ENCODE data around the gene LYRM1.

The LYRM1 gene

GRCh38 chr16:20871941-20872815 lies 28.4 kb upstream of the LYRM1 start:
- peak; percentile 39 for DNase-seq (ENCODE audit: low spot score)

- DNase-seq (ENCODE audit: low spot score) = no peak
Measured at GRCh38 chr16:20873331-20873730, 27.2 kb upstream of the LYRM1 start.

GRCh38 chr16:20874088-20874581 lies 26.4 kb upstream of the LYRM1 start:
- no peak for DNase-seq (ENCODE audit: low spot score)

- DNase-seq (ENCODE audit: low spot score) = no peak
Measured at GRCh38 chr16:20875355-20875650, 25.3 kb upstream of the LYRM1 start.

GRCh38 chr16:20878682-20879147 lies 21.9 kb upstream of the LYRM1 start:
- DNase-seq (ENCODE audit: low spot score) = no peak

GRCh38 chr16:20879175-20880040 lies 21.2 kb upstream of the LYRM1 start:
- no peak for DNase-seq (ENCODE audit: low spot score)

GRCh38 chr16:20880867-20881502 lies 19.6 kb upstream of the LYRM1 start:
- no peak for DNase-seq (ENCODE audit: low spot score)

GRCh38 chr16:20881503-20881878 lies 19.1 kb upstream of the LYRM1 start:
- no peak for DNase-seq (ENCODE audit: low spot score)

GRCh38 chr16:20883554-20884239 lies 16.9 kb upstream of the LYRM1 start:
- DNase-seq (ENCODE audit: low spot score) = no peak

- peak; percentile 63 for DNase-seq (ENCODE audit: low spot score)
Measured at GRCh38 chr16:20884240-20884556, 16.4 kb upstream of the LYRM1 start.

- DNase-seq (ENCODE audit: low spot score) = no peak
Measured at GRCh38 chr16:20886320-20886719, 14.3 kb upstream of the LYRM1 start.

- DNase-seq (ENCODE audit: low spot score) = no peak
Measured at GRCh38 chr16:20887207-20887606, 13.4 kb upstream of the LYRM1 start.

GRCh38 chr16:20889625-20890275 lies 10.8 kb upstream of the LYRM1 start:
- DNase-seq (ENCODE audit: low spot score) = no peak

- DNase-seq (ENCODE audit: low spot score) = no peak
Measured at GRCh38 chr16:20894388-20894787, 6.2 kb upstream of the LYRM1 start.

GRCh38 chr16:20897253-20897897 lies 3.2 kb upstream of the LYRM1 start:
- no peak for DNase-seq (ENCODE audit: low spot score)

GRCh38 chr16:20897922-20898321 lies 2.6 kb upstream of the LYRM1 start:
- no peak for DNase-seq (ENCODE audit: low spot score)

- DNase-seq (ENCODE audit: low spot score) = no peak
Measured at GRCh38 chr16:20899071-20899470, 1.5 kb upstream of the LYRM1 start.

- peak; percentile 60 for DNase-seq (ENCODE audit: low spot score)
Measured at GRCh38 chr16:20899477-20900298, 883 bp upstream of the LYRM1 start.

GRCh38 chr16:20901068-20901435 lies 481 bp downstream of the LYRM1 start:
- DNase-seq (ENCODE audit: low spot score) = no peak

GRCh38 chr16:20901436-20902112 lies 1.0 kb downstream of the LYRM1 start:
- DNase-seq (ENCODE audit: low spot score) = peak; percentile 65
